HCT116 (cell line): ENCODE results near the gene TMEM125. TPM values are rescaled to one million over a fixed set of nuclear protein-coding genes. Genes with fewer than 3 reads are reported as not detected.

ENCODE experiments used
- ATAC-seq: fragments of 200-7000 bp; cut with Tn5 transposase; 2 replicates; pipeline ENCODE4 v1.9.1; 2020; ENCODE audit warnings: mild to moderate bottlenecking, moderate library complexity
- BruUV-seq: library from RNA; stranded (reverse); fragments of 400-500 nt; replicated peaks from 2 replicates; lab custom pipeline; 2021; lab: Mats Ljungman, UMichigan
- CTCF ChIA-PET: fragments of 300-600 bp; sonication (Branson Sonifier 250); formaldehyde crosslinking; loops from one replicate; lab custom pipeline; 2021; ENCODE audit warnings: antibody characterized with exemption; lab: Charles Lee
- POLR2A ChIA-PET: fragments of 300-600, 350-600 bp; sonication (Branson Sonifier 250); formaldehyde crosslinking; loops from one replicate; lab custom pipeline; 2021; ENCODE audit warnings: antibody characterized with exemption; lab: Charles Lee
- RAD21 ChIA-PET, 2 experiments: fragments of 300-600 bp; sonication (Branson Sonifier 250); formaldehyde crosslinking; loops; one replicate each; lab custom pipeline; 2023; ENCODE audit warnings: low total read pairs in 2 of 2; ENCODE audit not compliant: uncharacterized antibody in 2 of 2, unreplicated experiment in 2 of 2, low non-redundant PET in 1 of 2; lab: Charles Lee
- DNase-seq: peaks from one replicate; pipeline ENCODE4 v3.0.0-alpha.2; 2010; ENCODE audit warnings: low read depth, low spot score
- H2AFZ ChIP-seq: fragments of 200-600 bp; shearing (Covaris generic), sonication (generic); 2 replicates; pipeline ENCODE4 v1.6.1; 2017; ENCODE audit warnings: low read depth, mixed run types, mixed read lengths, antibody characterized with exemption, low read length; ENCODE audit not compliant: poor library complexity, severe bottlenecking
- H3K27ac ChIP-seq: 2 replicates; pipeline ENCODE4 v1.5.1; 2012; ENCODE audit warnings: low read depth, low read length
- H3K27me3 ChIP-seq: fragments of 200-600 bp; sonication (generic); 2 replicates; pipeline ENCODE4 v1.6.1; 2016; ENCODE audit warnings: mixed run types, low read length, mixed read lengths; ENCODE audit not compliant: insufficient read depth
- H3K36me3 ChIP-seq, 2 experiments: fragments of 200-500 bp in 1 of 2; fragments of 200-600 bp in 1 of 2; sonication (Bioruptor generic) in 1 of 2; sonication (generic) in 1 of 2; 2 replicates each; pipeline versions ENCODE4 v1.5.1 to v1.6.1; 2014 to 2016; ENCODE audit warnings: low read length in 2 of 2, inconsistent platforms in 1 of 2, mixed read lengths in 1 of 2, mixed run types in 1 of 2; ENCODE audit not compliant: insufficient read depth in 2 of 2, control insufficient read depth in 1 of 2
- H3K4me1 ChIP-seq, 2 experiments: fragments of 200-600 bp in 1 of 2; sonication (generic) in 1 of 2; 2 replicates each; pipeline versions ENCODE4 v1.5.1 to v1.6.1; 2012 to 2017; ENCODE audit warnings: low read length in 2 of 2, inconsistent platforms in 1 of 2, mild to moderate bottlenecking in 1 of 2, mixed read lengths in 1 of 2, mixed run types in 1 of 2, moderate library complexity in 1 of 2; ENCODE audit not compliant: insufficient read depth in 2 of 2, control insufficient read depth in 1 of 2
- H3K4me2 ChIP-seq: fragments of 200-600 bp; sonication (generic); 2 replicates; pipeline ENCODE4 v1.6.1; 2017; ENCODE audit warnings: mixed run types, low read length, mixed read lengths
- H3K4me3 ChIP-seq, 2 experiments: fragments of 200-600 bp in 1 of 2; sonication (generic) in 1 of 2; replicated peaks in 1 of 2; 2 replicates each; pipeline ENCODE4 v1.5.1; 2011 to 2016; ENCODE audit warnings: low read length in 2 of 2, control low read depth in 1 of 2, low read depth in 1 of 2, mild to moderate bottlenecking in 1 of 2, mixed read lengths in 1 of 2, mixed run types in 1 of 2
- H3K79me2 ChIP-seq: fragments of 200-600 bp; sonication (generic); 2 replicates; pipeline ENCODE4 v1.6.1; 2017; ENCODE audit warnings: mild to moderate bottlenecking, mixed run types, low read length, moderate library complexity, mixed read lengths; ENCODE audit not compliant: insufficient read depth
- H3K9ac ChIP-seq: fragments of 200-600 bp; sonication (generic); 2 replicates; pipeline ENCODE4 v1.6.1; 2016; ENCODE audit warnings: low read length, mixed read lengths
- H3K9me2 ChIP-seq: fragments of 200-600 bp; sonication (generic), shearing (Covaris generic); 2 replicates; pipeline ENCODE4 v1.6.1; 2017; ENCODE audit warnings: mixed run types, mild to moderate bottlenecking, moderate library complexity; ENCODE audit not compliant: insufficient read depth
- H3K9me3 ChIP-seq, 2 experiments: fragments of 200-500 bp in 1 of 2; fragments of 200-600 bp in 1 of 2; sonication (Bioruptor generic) in 1 of 2; sonication (generic) in 1 of 2; 2 replicates each; pipeline ENCODE4 v1.6.1; 2014 to 2017; ENCODE audit warnings: low read length in 2 of 2, mixed read lengths in 2 of 2, inconsistent platforms in 1 of 2, low read depth in 1 of 2, mild to moderate bottlenecking in 1 of 2, mixed run types in 1 of 2, moderate library complexity in 1 of 2; ENCODE audit not compliant: control insufficient read depth in 1 of 2, insufficient read depth in 1 of 2
- H4K20me1 ChIP-seq: fragments of 200-600 bp; sonication (generic), shearing (Covaris generic); 2 replicates; pipeline ENCODE4 v1.6.1; 2017; ENCODE audit warnings: mixed run types, mild to moderate bottlenecking, moderate library complexity; ENCODE audit not compliant: insufficient read depth
- CBX3 ChIP-seq: IDR thresholded peaks from 2 replicates; pipeline ENCODE4 v1.6.1; 2012; ENCODE audit warnings: low read depth
- CTCF ChIP-seq, 3 experiments: fragments of 200-600 bp in 1 of 3; sonication (generic) in 1 of 3; IDR thresholded peaks in 2 of 3; conservative IDR thresholded peaks in 1 of 3; 2 replicates each; pipeline ENCODE4 v1.5.1; 2012 to 2017; ENCODE audit warnings: low read depth in 2 of 3, low read length in 2 of 3, antibody characterized with exemption in 1 of 3, borderline replicate concordance in 1 of 3, control low read depth in 1 of 3, mild to moderate bottlenecking in 1 of 3, mixed read lengths in 1 of 3, mixed run types in 1 of 3, moderate library complexity in 1 of 3; ENCODE audit not compliant: insufficient read depth in 1 of 3
- EGR1 ChIP-seq: IDR thresholded peaks from 2 replicates; pipeline ENCODE4 v1.6.1; 2012; ENCODE audit warnings: low read depth
- EZH2 ChIP-seq: fragments of 200-600 bp; sonication (generic); IDR thresholded peaks from 2 replicates; pipeline ENCODE4 v1.6.1; 2017; ENCODE audit warnings: antibody characterized with exemption, mixed run types
- JUND ChIP-seq: IDR thresholded peaks from 2 replicates; pipeline ENCODE4 v1.6.1; 2012
- POLR2A ChIP-seq: IDR thresholded peaks from 2 replicates; pipeline ENCODE4 v1.7.0; 2011; ENCODE audit warnings: borderline replicate concordance; ENCODE audit not compliant: insufficient read depth, insufficient read length; ENCODE audit errors: extremely low read depth
- POLR2AphosphoS5 ChIP-seq: IDR thresholded peaks from 2 replicates; pipeline ENCODE4 v1.6.1; 2011; ENCODE audit warnings: mild to moderate bottlenecking, low read depth, low read length, moderate library complexity
- REST ChIP-seq: IDR thresholded peaks from 2 replicates; pipeline ENCODE4 v1.6.1; 2012; ENCODE audit warnings: low read depth
- SIN3A ChIP-seq: IDR thresholded peaks from 2 replicates; pipeline ENCODE4 v1.6.1; 2012; ENCODE audit warnings: low read depth
- SP1 ChIP-seq: IDR thresholded peaks from 2 replicates; pipeline ENCODE4 v1.6.1; 2012; ENCODE audit warnings: low read depth
- TCF7L2 ChIP-seq: IDR thresholded peaks from 2 replicates; pipeline ENCODE4 v1.7.0; 2011; ENCODE audit warnings: borderline replicate concordance, inconsistent platforms; ENCODE audit not compliant: insufficient read depth, insufficient read length; ENCODE audit errors: extremely low read depth
- YY1 ChIP-seq: IDR thresholded peaks from 2 replicates; pipeline ENCODE4 v1.6.1; 2011; ENCODE audit warnings: low read length, low read depth, moderate library complexity, mild to moderate bottlenecking; ENCODE audit not compliant: insufficient replicate concordance; ENCODE audit errors: extremely low read depth
- intact Hi-C: fragments of 100-400 bp; cut with micrococcal nuclease; formaldehyde crosslinking; loops from 2 replicates; pipeline ENCODE4 v1.10.0; 2022
- total RNA-seq: library from RNA; stranded (reverse); gene quantifications from one replicate; pipeline ENCODE4 v1.2.1, GENCODE V29; 2021; ENCODE audit not compliant: unreplicated experiment
- TF ChIP-seq, protein P1 (sequence below): IDR thresholded peaks from 2 replicates; pipeline ENCODE4 v1.6.1; 2011; ENCODE audit warnings: mild to moderate bottlenecking, low read length, moderate library complexity; ENCODE audit not compliant: insufficient replicate concordance; ENCODE audit errors: extremely low read depth
- TF ChIP-seq, protein P2 (sequence below): IDR thresholded peaks from 2 replicates; pipeline ENCODE4 v1.6.1; 2012

The TMEM125 gene
- total RNA-seq, 1 experiment from 2014 or later, result 13.9 TPM

GRCh38 chr1:43258370-43258769, 11.4 kb upstream of the TMEM125 start:
- ATAC-seq (no peak), DNase-seq (no peak)
- Histone ChIP-seq H2AFZ (no peak overlapping the region), H3K9me3 (no peaks in the 10 kb centered on the region; a peak in 2 of 4 replicates), H3K4me2 (no peak overlapping the region), H3K9ac (no peak overlapping the region), H4K20me1 (no peaks in the 10 kb centered on the region), H3K27me3 (no peaks in the 10 kb centered on the region), H3K9me2 (no peaks in the 10 kb centered on the region), H3K4me1 (no peaks in the 10 kb centered on the region), H3K36me3 (no peaks in the 10 kb centered on the region), H3K4me3 (no peak overlapping the region), H3K79me2 (no peaks in the 10 kb centered on the region), H3K27ac (no peak overlapping the region)
- intact Hi-C loops, result no loop called here
- no TSS peak for BruUV-seq
- TF ChIP-seq POLR2A, result no peak
- TF ChIP-seq JUND, result no peak
- TF ChIP-seq SIN3A, result no peak
- TF ChIP-seq CBX3, result no peak
- TF ChIP-seq SP1, result no peak
- no peak for TF ChIP-seq POLR2AphosphoS5
- TF ChIP-seq EGR1, result no peak
- no peak for TF ChIP-seq REST
- TF ChIP-seq, protein P1, sequence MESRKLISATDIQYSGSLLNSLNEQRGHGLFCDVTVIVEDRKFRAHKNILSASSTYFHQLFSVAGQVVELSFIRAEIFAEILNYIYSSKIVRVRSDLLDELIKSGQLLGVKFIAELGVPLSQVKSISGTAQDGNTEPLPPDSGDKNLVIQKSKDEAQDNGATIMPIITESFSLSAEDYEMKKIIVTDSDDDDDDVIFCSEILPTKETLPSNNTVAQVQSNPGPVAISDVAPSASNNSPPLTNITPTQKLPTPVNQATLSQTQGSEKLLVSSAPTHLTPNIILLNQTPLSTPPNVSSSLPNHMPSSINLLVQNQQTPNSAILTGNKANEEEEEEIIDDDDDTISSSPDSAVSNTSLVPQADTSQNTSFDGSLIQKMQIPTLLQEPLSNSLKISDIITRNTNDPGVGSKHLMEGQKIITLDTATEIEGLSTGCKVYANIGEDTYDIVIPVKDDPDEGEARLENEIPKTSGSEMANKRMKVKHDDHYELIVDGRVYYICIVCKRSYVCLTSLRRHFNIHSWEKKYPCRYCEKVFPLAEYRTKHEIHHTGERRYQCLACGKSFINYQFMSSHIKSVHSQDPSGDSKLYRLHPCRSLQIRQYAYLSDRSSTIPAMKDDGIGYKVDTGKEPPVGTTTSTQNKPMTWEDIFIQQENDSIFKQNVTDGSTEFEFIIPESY, result no peak
- TF ChIP-seq TCF7L2, result no peak
- no peak for TF ChIP-seq EZH2
- TF ChIP-seq, protein P2, sequence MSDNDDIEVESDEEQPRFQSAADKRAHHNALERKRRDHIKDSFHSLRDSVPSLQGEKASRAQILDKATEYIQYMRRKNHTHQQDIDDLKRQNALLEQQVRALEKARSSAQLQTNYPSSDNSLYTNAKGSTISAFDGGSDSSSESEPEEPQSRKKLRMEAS, result no peak
- no peak for TF ChIP-seq YY1
- TF ChIP-seq CTCF (IDR thresholded peaks at IDR 0.05 in 2 of 3, conservative IDR thresholded peaks at IDR 0.05 in 1 of 3; ENCODE audit: borderline replicate concordance in 1 of 3, insufficient read depth in 1 of 3, low read depth in 2 of 3, low read length in 2 of 3), result no peak
- RAD21 ChIA-PET, result no interaction called here
- POLR2A ChIA-PET, result no interaction called here
- CTCF ChIA-PET, result no interaction called here
